Gastrocnemius medialis (tissue), 4 donors: Measurements from ENCODE around the gene THSD7B. TPM values are rescaled to one million over a fixed set of nuclear protein-coding genes. Genes with fewer than 3 reads are reported as not detected.

Experiments
- ATAC-seq, 2 donors: fragments of 150-250 bp; one replicate each; pipeline ENCODE4 v1.9.1; 2016
- DNase-seq, 2 donors: peaks; one replicate each; pipeline ENCODE4 v3.0.0-alpha.2; 2019
- H3K27ac ChIP-seq, 4 donors: fragments of 200-600 bp; sonication (generic); 1 replicate in 1 of 4; 2 replicates in 3 of 4; pipeline ENCODE4 v1.5.1; 2016 to 2018; ENCODE audit warnings: mild to moderate bottlenecking in 2 of 4, moderate library complexity in 1 of 4
- H3K27me3 ChIP-seq, 3 donors: fragments of 200-600 bp; sonication (generic) in 2 of 3; 1 replicate in 1 of 3; 2 replicates in 2 of 3; pipeline versions ENCODE4 v1.5.1 to v1.6.0; 2016 to 2019; ENCODE audit warnings: mild to moderate bottlenecking in 1 of 3, moderate library complexity in 1 of 3
- H3K36me3 ChIP-seq, 2 donors: fragments of 200-600 bp; sonication (generic) in 1 of 2; one replicate each; pipeline ENCODE4 v1.5.1; 2017 to 2018
- H3K4me1 ChIP-seq, 2 donors: fragments of 200-600 bp; sonication (generic) in 1 of 2; one replicate each; pipeline ENCODE4 v1.5.1; 2016 to 2017; ENCODE audit warnings: mild to moderate bottlenecking in 2 of 2
- H3K4me3 ChIP-seq, 4 donors: fragments of 200-600 bp; sonication (generic) in 3 of 4; 1 replicate in 1 of 4; 2 replicates in 3 of 4; pipeline ENCODE4 v1.5.1; 2016 to 2019; ENCODE audit warnings: mild to moderate bottlenecking in 2 of 4
- H3K9me3 ChIP-seq, 3 donors: fragments of 200-600 bp; sonication (generic) in 2 of 3; 1 replicate in 1 of 3; 2 replicates in 2 of 3; pipeline ENCODE4 v1.5.1; 2016 to 2019
- CTCF ChIP-seq, 5 experiments: fragments of 450-650 bp in 3 of 5; fragments of 200-600 bp in 2 of 5; sonication (generic) in 2 of 5; IDR thresholded peaks in 4 of 5; conservative IDR thresholded peaks in 1 of 5; 1 replicate in 4 of 5; 2 replicates in 1 of 5; pipeline ENCODE4 v1.5.1; 2016 to 2019; ENCODE audit warnings: antibody characterized with exemption in 5 of 5, mild to moderate bottlenecking in 3 of 5, moderate library complexity in 3 of 5
- POLR2A ChIP-seq, 2 donors: fragments of 450-650 bp; IDR thresholded peaks; one replicate each; pipeline ENCODE4 v1.6.1; 2017; ENCODE audit warnings: antibody characterized with exemption in 2 of 2, mild to moderate bottlenecking in 2 of 2, moderate library complexity in 2 of 2
- in situ Hi-C, 4 donors: fragments of 200-750 bp; cut with MboI; loops; one replicate each; pipeline versions ENCODE4 v1.15.0 to v1.8.0; 2017; ENCODE audit warnings: low sequenced_read_pairs in 4 of 4
- intact Hi-C: fragments of 100-400 bp; cut with DNase I; formaldehyde crosslinking; loops from one replicate; pipeline ENCODE4 v1.15.1; 2023; ENCODE audit warnings: low total_unique reads
- total RNA-seq, 4 donors: library from RNA; depleted of rRNA; stranded (reverse); fragments of >200 nt; gene quantifications; one replicate each; pipeline versions ENCODE4 v1.1.0 to v1.2.3, GENCODE V29; 2016

THSD7B gene
- total RNA-seq, 4 donors from 2014 or later, result not detected

- no peaks in the 10 kb centered on the region for H3K9me3 ChIP-seq
- H3K27me3 ChIP-seq, result no peaks in the 10 kb centered on the region
- no peak for ATAC-seq
- no peaks in the 10 kb centered on the region for H3K4me1 ChIP-seq
- H3K36me3 ChIP-seq, result no peaks in the 10 kb centered on the region
- in situ Hi-C loops, result no loop called here
- no peak for TF ChIP-seq CTCF (IDR thresholded peaks at IDR 0.05 in 4 of 5, conservative IDR thresholded peaks at IDR 0.05 in 1 of 5)
- TF ChIP-seq POLR2A (IDR thresholded peaks at IDR 0.05), result no peak
- no peak overlapping the region for H3K4me3 ChIP-seq
- H3K27ac ChIP-seq, result no peak overlapping the region
- no peak for DNase-seq
- intact Hi-C loops, result no loop called here
Measured at GRCh38 chr2:137525641-137526190, 760.4 kb downstream of the THSD7B start.

GRCh38 chr2:137535897-137536296 is 770.6 kb downstream of the THSD7B start:
- H3K9me3 ChIP-seq, result no peaks in the 10 kb centered on the region
- H3K4me3 ChIP-seq, result no peak overlapping the region
- in situ Hi-C loops (no loop called here), intact Hi-C loops (no loop called here)
- no peak overlapping the region for H3K27ac ChIP-seq
- no peaks in the 10 kb centered on the region for H3K4me1 ChIP-seq
- TF ChIP-seq CTCF (IDR thresholded peaks at IDR 0.05 in 4 of 5, conservative IDR thresholded peaks at IDR 0.05 in 1 of 5), result no peak
- TF ChIP-seq POLR2A (IDR thresholded peaks at IDR 0.05), result no peak
- DNase-seq (no peak), ATAC-seq (no peak)
- H3K36me3 ChIP-seq, result no peaks in the 10 kb centered on the region
- no peaks in the 10 kb centered on the region for H3K27me3 ChIP-seq

GRCh38 chr2:137539336-137539735 is 774.0 kb downstream of the THSD7B start:
- H3K4me3 ChIP-seq, result no peak overlapping the region
- no peaks in the 10 kb centered on the region for H3K36me3 ChIP-seq
- ATAC-seq (no peak), DNase-seq (no peak)
- TF ChIP-seq POLR2A (IDR thresholded peaks at IDR 0.05) (no peak), CTCF (IDR thresholded peaks at IDR 0.05 in 4 of 5, conservative IDR thresholded peaks at IDR 0.05 in 1 of 5) (no peak)
- H3K4me1 ChIP-seq, result no peaks in the 10 kb centered on the region
- no peaks in the 10 kb centered on the region for H3K9me3 ChIP-seq
- H3K27me3 ChIP-seq, result no peaks in the 10 kb centered on the region
- intact Hi-C loops, result no loop called here
- in situ Hi-C loops, result no loop called here
- H3K27ac ChIP-seq, result no peak overlapping the region

- no peak for DNase-seq
- no peaks in the 10 kb centered on the region for H3K27me3 ChIP-seq
- no peak overlapping the region for H3K4me3 ChIP-seq
- H3K36me3 ChIP-seq, result no peaks in the 10 kb centered on the region
- no peaks in the 10 kb centered on the region for H3K9me3 ChIP-seq
- no peak for ATAC-seq
- no peaks in the 10 kb centered on the region for H3K4me1 ChIP-seq
- H3K27ac ChIP-seq, result no peak overlapping the region
- TF ChIP-seq POLR2A (IDR thresholded peaks at IDR 0.05) (no peak), CTCF (IDR thresholded peaks at IDR 0.05 in 4 of 5, conservative IDR thresholded peaks at IDR 0.05 in 1 of 5) (no peak)
- in situ Hi-C loops (no loop called here), intact Hi-C loops (no loop called here)
Measured at GRCh38 chr2:137547842-137548241, 782.5 kb downstream of the THSD7B start.

GRCh38 chr2:137566387-137566786 is 801.0 kb downstream of the THSD7B start:
- Histone ChIP-seq H3K4me3 (no peak overlapping the region), H3K4me1 (no peaks in the 10 kb centered on the region), H3K27me3 (no peaks in the 10 kb centered on the region), H3K27ac (no peak overlapping the region), H3K9me3 (no peaks in the 10 kb centered on the region), H3K36me3 (no peaks in the 10 kb centered on the region)
- TF ChIP-seq POLR2A (IDR thresholded peaks at IDR 0.05) (no peak), CTCF (IDR thresholded peaks at IDR 0.05 in 4 of 5, conservative IDR thresholded peaks at IDR 0.05 in 1 of 5) (no peak)
- in situ Hi-C loops (no loop called here), intact Hi-C loops (no loop called here)
- DNase-seq (no peak), ATAC-seq (no peak)
